Activated CD4-positive, CD25-positive, alpha-beta regulatory T cell treated with anti-CD3 and anti-CD28 coated beads, Interleukin-2, amount 50 U/mL, for 72 hours (primary cell): ENCODE data around the gene PHF12.

Experiments used
- DNase-seq: peaks from one replicate; pipeline ENCODE4 v3.0.0; 2021

PHF12 gene

DNA sequence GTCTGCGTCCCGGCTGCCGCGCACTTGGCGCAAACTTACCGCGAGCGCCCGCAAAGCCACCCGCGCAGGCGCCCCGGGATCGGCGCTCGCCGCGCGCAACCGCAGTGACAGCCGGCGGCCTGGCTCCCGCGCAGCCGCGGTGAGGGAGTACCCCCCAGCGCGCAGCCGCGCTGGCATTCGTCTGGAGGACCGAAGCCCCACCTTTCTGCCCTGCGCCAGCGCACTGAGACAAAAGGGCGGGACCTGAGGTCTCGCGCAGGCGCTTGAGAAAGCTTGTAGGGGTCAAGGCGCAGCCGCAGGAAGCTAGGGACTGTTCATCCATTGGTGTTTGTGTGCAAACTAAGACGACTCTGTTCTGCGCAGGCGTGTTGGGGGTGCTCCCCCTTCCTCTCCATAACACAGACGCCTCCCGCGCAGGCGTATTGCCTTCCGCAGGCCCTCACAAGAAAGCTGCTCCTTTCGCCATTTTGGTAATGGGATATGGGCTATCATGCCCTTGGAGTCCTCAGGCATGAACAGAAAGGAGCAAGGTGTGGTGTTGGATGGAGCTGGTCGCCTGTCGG is at the start of gene PHF12:
Gene PHF12, minus strand, starts transcription at position 91 of the 563 bp plus-strand sequence. CDS start 558 bp downstream, outside the sequence.
- peak; percentile 99 for DNase-seq

DNA sequence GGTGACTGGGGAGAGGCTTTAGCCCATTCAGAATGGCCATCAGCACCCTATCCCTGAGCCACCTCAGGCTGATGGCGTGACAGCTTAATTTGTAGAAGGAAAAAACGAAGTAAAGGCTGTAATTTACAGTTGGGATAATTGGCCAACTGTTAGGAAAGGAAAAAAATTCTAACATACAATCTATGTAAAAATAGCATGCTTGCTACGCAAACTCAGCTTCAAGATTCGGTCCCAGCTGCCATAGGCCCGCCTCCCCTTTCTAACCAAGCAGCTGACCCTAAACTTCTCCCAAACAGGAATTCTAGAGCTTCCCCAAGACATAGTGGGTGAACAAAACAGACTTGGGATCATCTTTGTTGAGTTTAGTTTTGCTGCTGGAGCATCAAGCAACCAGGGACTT is 49.7 kb upstream of the PHF12 start:
- no peak for DNase-seq

DNA sequence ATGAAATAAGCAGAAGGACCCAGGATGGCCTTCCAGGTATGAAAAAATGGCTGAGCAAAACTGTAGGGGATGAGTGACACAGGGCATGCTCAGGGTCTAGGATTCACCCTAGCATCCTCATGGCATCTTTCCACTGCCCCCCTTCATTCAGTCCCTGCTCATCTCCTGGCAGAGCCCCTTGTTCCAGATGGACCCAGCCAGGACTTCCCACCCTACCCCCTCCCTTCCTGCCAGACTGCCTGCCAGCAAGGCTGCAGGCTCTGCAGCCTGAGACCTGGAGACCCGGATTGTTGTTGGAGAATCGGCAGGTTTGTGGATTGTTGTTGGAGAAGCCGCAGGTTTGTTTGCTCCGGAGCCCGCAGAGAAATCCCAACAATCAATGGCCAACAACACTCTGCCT is 47.9 kb upstream of the PHF12 start:
- DNase-seq: no peak

DNA sequence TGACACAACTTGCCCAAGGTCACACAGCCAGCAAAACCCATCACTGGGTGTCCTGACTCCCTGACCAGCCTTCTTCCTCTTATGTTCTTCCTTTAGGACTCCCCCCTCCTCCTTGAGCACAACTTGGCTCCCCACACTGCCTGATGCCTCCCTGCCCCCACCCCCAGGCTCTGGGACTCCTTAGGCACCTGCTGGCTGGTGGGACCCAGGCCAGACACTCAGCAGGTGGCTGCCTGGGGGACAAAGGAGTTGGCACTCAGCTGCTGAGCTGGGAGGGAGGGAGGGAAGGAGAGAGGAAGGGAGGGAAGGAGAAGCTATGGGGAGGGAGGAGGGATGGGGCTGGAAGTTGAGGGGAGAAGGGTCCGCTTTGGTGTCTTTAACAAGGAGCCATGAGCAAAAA is 46.5 kb upstream of the PHF12 start:
- DNase-seq: no peak

DNA sequence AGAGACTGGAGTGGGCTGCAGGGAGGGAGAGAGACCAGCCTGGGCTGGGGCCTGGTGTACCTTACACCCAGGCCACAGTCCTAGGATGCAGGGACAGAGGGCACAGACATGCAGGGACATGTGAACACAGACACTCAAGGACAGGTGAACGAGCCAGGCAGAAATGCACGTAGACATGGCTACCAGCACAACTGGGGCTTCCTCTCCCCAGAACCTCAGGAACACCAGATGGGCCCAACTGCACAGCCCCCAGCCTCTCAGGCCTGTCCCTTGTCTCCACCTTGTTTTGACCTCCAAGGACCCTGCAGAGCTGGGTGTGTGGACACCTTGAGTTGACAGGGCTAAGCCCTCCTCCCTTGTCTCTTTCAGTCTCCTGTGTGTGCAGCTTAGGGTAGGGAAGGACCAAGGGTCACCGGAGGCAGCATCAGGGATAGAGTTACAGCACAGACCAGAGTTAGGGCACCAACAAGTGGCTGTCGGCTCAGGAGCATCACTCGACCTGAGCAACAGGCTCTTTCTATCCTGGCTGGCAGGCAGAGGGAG is 45.3 kb upstream of the PHF12 start:
- DNase-seq: no peak

DNA sequence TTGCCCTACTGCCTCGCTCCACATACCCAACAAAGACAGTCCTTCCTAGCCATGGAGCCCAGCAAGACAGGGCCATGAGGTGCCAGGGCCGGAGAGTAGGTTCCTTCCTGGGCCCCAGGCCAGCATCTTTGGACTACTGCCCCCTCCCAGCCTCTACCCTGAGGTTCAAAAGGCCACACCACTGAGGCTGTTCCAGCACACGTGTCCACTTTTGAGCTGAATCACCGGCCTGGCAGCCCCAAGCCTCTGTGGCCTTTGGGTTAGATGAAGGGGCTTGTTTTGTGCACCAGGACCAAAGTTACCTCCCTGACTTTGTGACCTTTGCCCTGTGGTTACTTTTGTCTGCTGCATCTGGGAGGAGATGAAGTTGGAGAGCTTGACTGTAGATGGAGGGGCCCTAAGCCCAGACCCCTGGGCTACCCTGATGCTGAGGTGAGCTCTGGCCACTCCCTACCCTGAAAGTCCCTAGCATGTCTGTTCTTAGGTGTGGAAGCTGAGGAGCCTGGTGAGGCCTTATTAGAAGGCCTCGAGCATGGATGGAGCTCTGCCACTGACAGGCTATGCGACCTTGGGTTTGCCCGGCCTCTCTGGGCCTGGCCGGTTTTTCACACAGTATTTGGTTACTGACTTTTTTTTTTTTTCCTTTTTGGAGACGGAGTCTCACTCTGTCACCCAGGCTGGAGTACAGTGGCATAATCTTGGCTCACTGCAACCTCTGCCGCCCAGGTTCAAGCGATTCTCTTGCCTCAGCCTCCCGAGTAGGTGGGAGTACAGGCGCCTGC is 42.5 kb upstream of the PHF12 start:
- DNase-seq: no peak

DNA sequence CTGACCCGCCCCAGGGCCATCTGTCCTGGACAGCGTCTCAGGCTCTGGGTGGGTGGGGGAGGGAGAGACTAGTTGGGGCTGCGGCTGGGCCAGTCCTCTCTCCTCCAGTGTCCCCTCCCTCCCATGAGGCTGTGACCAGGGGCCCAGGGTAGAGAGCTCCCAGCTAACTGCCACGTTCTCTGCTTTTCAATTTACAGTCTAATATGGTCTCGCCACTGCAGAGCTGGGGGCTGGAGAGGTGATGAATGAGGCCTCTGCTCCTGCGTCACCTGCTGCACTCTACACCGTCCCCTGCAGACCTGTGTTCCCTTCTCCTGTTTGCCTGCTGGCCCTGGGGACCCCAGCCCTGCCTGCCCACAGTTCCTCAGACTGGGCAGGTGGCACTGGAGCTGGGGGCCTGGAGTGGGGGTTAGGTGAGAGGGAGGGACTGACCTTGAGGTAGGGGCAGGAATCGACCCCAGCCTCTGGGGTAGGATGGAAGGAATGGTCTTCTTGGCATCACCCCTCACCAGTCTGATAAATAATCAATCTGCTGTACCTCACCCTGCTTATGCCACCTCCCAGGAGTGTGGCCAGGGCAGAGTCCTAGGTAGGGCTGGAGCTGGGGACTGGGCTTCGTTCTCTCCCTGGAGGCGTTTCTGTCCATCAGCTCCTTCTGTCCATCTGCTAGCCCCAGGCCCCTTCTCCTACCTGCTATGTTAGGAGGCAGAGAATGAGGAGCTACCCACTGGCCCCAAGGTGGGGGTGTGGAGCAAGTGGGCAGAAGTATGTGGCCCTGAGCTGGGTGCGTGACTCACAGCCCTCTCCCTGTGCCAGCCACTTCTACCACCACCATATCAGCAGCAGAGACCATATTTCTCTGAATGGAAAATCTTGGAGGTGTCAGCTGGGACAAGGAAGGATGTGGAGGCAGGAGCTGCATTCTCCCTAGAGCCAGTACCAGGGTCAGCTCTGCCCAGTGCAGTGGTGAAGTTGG is 41.6 kb upstream of the PHF12 start:
- no peak for DNase-seq

DNA sequence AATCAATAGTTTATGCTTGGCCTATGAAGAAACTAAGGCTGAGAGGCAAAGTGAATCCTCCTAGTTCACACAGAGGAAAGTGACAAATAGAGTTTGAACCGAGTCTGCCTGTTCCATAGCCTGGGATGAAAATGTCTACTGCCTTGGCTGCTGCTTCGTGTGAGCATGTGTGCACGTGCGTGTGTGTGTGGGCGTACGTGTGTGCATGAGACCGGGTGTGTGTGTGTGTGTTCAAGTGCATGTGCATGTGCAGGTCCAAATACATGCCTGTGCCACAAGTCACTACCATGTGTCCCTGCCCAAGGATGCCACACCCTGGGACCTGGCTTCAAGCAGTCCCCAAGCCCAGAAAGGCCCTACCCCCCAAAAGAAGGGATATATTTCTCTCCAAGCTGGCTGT is 40.9 kb upstream of the PHF12 start:
- DNase-seq: no peak

DNA sequence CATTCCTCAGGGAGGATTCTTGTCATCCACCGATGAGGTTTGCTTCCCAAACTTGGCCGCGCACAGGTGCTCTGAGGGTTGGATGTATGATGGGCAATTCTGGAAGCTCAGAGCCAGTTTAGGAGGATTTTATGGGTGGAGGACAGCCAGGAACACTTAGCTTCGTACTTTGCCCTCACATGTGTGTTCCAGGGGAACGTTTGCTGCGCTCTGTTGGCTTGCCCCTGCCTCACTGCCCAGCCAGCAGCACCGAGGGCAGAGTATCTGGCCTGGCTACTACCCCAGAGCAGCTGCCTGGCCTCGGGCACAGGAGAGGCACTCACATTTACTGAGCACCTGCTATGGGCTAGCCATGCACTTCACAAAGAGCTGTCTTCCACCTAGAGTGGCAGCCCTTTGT is 40.5 kb upstream of the PHF12 start:
- no peak for DNase-seq

DNA sequence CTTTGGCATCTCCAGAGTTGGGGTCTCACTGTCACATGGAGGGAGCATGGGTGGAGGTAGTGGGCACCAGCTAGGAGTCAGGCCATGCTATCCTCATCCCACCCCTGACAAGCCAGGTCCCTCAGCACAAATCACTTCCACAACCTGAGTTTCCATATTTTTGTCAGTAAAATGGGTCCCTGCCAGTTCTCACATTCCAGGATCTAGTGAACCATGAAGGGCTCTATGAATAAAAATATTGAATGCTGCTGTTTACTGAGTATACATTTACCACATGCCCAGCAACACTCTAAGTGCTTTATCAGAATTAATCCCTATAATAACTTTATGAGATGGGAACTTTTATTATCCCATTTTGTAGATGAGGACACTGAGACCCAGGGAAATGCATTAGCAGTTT is 37.7 kb upstream of the PHF12 start:
- DNase-seq: no peak

DNA sequence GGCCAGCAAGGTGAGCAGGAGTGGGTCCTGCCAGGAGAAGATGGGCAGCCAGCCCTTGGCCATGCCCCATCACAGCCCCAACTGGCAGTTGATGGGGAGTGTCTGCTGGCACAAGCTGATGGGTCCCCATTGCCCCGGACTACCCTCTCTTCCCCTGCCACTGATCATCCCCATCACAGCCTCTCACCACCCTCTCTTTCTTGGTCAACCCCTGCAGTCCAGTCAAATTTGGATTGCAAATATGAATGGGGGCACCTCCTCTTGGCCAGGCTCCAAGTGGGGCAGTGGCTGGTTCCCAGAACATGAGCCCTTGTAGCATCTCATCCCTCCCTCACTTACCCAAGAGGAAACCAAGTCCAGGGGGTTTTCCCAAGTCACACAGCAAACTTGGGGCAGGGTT is 37.2 kb upstream of the PHF12 start:
- no peak for DNase-seq

DNA sequence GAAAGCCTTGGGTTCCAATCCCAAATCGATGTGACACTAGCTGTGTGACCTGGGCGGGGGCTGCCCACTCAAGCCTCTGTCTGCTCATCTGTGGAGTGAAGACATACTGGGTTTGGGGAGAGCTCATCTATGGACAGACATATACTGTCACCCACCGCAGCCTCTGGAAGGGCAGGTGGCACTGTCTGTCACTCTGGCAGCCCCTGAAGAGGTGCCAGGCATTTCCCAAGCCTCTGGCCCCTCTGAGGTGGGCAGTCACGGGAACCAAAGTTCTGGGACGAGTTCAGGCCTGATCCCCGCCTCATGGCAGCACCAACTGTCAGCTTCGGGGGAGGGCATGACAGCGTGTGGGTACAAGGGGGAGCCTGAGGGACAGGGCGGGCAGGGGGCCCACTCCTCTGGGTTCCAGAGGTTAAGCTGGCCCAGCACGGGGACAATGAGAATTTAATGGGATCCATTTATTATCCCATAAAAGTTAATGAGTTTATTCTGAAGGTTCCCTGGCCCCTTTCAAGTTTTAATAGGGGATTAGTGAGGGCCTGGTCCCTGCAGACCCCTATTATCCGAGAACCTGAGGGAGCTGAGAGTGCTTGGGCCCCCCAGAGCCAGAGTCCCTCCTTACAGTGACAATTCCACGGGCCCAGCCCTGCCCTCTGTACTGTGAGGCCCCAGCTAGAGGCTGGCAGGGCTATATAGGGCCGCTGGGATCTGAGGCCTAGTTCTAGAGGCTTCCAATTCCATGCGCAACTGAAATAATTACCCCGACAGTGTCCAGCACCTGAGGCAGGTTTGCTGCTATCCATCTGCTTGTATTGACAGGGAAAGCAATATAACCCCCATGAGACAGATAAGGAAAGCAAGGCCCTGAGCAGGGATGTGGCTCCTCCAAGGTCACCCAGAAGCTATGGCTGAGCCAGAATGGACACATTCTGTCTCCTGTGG is 35.7 kb upstream of the PHF12 start:
- no peak for DNase-seq

DNA sequence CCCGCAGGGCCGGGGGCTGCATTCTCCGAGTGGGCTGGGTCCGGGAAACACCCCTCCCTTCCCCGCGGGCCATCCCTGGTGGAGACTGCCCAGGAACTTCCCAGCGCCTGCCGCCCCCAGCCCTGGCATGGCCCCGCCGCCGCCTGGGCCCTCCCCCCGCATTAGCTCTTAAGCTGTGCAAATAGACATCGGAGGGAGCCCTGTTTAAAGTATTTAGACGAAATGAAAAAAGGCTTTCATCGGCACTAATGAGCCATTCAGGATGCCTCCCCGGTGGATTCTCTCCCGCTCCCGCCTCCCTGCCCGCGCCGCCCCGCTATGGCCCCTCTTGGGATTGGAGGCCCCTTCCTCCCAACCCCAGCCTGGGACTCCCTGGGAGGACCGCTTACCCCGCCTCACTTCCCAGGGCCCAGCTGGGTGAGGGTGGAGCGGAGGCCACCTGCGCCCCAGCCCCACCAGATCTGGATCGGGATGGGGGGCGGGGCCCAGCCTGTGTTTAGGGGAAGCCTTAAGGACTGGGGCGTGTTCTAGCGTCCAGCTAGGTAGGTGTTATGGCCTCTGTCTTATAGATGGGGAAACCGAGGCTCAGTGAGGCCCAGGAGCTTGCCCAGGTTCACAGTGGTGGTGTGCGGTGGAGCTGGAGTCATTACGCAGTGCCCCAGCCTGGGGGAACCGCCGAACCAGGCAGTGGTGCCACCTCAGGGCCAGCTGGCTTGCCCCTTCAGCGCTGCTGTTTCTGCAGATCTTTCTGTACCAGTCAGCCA is 34.8 kb upstream of the PHF12 start:
- no peak for DNase-seq

DNA sequence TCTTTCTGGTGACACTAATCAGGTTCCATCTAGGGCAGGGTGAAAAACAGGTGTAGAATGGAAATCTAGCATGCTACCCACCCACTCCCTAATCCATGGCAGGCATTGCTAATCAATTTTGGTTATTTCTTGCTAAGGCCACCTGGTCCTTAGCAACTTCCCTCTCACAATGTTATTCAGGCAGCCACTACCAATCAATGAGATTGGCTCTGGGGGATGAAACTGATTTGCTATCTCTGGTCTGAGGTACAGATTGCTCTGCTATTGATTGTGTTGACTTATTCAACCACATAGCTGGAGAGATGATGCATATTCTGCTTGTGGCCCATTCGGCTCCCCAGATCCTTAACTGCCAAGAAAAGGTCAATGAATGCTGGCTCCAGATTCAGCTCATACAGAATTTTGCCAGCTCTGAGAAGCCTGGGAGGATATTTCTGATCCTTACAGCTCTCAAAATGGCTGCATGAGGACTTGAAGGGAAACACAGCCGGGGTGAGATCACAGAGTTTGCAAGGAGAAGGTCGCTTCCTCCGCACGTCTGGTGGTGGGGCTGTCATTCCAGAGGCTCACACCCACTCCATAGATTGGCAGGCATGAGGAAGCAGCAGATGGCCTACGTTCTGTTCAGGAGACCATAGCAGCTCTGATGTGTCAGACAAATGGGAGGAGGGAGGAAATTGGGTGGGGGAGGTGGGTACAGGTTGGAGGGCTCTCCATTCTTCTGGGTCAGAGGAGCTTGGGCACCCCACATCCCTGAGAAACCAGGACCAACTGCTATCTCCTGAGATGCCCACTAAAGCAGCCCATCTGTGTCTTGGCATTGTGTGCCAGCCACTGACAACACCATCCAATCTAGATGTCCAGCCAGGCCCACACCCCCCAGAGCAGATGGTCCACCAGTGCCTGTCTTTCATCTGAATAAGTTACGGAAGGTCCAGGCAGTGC is 32.2 kb upstream of the PHF12 start:
- DNase-seq: no peak

DNA sequence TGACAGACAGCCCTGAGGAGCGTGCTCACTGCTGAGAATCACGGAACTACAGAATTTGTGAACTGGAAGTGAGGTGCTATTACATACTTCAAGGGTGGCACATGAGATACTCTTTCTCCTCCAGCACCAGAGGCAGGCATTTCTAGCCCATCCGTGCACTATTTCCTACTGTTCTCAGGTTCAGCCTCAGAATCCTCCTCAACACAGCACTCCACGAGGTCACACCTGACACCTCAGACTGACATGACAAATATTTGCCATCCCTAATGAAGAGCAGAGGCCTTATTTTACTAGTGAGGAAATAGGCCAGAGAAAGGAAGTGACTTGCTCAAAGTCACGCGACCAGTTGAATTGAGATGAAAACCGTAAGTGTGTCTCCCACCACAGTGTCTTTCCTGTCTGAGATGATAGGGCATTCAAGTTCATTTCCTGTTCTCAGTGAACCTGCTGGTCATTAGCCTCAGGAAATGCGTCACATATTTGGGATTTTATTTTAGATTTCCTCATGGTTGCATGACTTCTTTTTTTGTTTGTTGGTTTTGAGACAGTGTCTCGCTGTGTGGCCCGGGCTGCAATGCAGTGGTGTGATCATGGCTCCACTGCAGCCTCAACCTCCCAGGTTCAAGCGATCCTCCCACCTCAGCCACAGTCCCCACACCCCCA is 30.9 kb upstream of the PHF12 start:
- peak; percentile 38 for DNase-seq

DNA sequence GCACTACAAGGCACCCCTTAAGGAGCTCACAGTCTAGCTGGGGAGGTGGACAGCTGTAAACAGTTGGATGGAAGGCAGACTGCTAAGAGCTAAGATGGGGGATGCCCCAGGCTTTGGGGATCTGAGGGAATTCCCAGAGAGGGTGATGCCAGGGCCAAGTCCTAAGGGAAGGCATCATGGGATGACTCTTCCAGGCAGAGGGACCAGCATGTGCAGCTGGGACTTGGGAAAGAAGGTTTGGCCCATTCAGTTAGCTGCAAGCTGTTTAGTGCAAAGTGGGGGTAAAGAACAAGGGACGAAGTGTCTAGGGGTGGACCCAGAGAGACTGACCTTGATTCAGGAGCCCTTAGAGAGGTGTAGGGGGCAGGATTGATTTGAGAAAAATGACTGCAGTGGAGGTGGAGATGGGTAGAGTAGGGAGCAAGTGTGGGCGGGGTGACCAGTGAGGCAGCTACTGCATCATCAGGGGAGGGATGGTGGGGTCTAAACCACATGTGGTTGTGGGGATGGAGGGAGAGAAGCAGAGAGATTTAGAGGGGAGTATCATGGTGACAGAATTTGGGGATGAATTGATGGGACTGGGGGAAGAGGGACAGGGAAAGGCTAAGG is 27.1 kb upstream of the PHF12 start:
- no peak for DNase-seq

DNA sequence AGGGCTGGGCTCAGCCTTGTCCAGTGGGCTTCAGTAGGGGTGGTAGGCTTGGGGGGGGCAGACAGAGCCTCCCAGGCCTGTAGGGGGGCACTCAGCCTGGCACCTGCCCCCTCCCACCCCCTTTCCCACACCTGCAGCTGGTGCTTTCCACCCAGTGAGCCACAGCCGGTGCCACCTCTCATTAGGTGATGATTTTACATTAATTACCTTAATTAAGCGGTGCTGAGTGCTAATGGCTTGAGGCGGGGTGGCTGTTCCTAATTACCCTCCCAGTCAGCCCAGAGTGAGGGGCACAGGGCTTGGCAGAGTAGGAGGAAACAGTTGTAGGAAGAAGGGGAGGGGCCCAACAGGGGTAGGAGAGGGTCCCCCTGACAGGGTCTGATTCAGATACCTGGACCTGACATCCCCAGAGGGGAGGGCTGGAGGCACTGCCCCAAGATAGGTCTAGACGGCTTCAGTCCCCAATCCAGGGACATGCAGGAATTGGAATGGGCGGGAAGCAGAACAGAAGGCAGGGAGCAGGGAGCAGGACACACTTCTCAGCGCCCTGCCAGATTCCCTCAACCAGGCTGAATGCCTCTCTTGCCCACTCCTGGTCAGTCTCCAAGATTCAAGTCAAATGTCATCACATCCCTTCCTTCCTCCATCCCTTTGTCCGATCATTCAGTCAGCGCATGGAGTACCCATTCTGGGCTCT is 26.5 kb upstream of the PHF12 start:
- DNase-seq: no peak

DNA sequence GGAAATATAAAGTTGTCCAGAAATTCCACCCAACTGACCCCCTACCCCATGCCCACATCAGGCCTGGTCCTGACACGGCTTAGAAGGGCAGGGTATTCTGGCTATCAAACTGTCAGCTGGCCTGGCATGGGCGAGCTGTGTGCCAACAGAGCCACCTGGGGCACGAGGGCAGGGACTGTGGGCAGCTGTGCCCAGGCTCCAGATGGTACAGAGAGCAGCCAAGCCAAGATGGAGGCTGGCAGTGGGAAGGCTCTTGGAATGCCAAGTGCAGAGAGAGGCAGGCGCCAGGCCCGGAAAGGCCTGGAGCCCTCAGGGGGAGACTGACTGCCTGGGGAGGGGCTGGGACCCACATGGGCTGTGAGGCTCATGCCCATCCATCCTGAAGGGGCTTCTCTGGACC is 24.3 kb upstream of the PHF12 start:
- DNase-seq: no peak

DNA sequence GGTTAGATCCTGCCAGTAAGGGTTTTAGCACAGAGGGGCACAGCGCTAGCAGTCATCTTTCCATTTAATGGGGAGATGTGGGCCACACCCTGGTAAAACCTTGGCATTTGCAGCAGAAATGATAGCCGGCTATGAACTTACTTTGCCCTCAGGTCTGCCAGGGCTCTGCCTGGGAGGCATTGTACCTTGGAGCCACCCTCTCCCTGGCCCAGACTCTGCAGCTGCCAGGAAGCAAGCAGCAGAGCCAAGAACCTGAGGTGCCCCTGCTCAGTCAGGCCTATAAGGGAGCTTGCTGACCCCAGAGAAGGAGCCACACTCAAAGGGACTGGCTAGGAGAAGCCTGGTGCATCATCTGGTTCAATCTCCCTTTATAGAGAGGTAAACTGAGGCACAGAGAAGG is 23.7 kb upstream of the PHF12 start:
- DNase-seq: no peak
